MM.1S (cell line): ENCODE measurements around the gene LYL1.

Source experiments
- CTCF ChIP-seq: fragments of 300-600 bp; sonication (generic); IDR thresholded peaks from 2 replicates; pipeline ENCODE4 v1.5.1; 2016; ENCODE audit warnings: antibody characterized with exemption, low read length, mixed read lengths
- EZH2 ChIP-seq: fragments of 300-600 bp; sonication (generic); optimal IDR thresholded peaks from 2 replicates; pipeline ENCODE3; 2017; ENCODE audit warnings: low read depth, mild to moderate bottlenecking, antibody characterized with exemption, low read length, mixed read lengths
- EZH2phosphoT487 ChIP-seq: fragments of 300-600 bp; sonication (generic); IDR thresholded peaks from 2 replicates; pipeline ENCODE4 v1.6.1; 2018; ENCODE audit warnings: antibody characterized with exemption, low read length

- TF ChIP-seq CTCF (no peak), EZH2phosphoT487 (no peak), EZH2 (no peak)
Observed at GRCh38 chr19:13085666-13086065, 17.0 kb downstream of the LYL1 start.
